Dendritic cell treated with granulocyte-macrophage colony-stimulating factor and Interleukin-4, amounts not matched to agents 40 ng/mL and 50 ng/mL, for 4 days (primary cell): ENCODE measurements around the gene FLAD1.
"Not testable (repeated sequence)": the region's sequence is repeated elsewhere in the genome, so short reads cannot be mapped to it uniquely, and the experiment has no call there.

Experiments
- H3K27ac Mint-ChIP-seq: one replicate; pipeline ENCODE4 v1.8.0; 2022; ENCODE audit warnings: mild to moderate bottlenecking, mixed read lengths
- H3K27me3 Mint-ChIP-seq: one replicate; pipeline ENCODE4 v1.8.0; 2022; ENCODE audit warnings: mild to moderate bottlenecking, mixed read lengths
- H3K36me3 Mint-ChIP-seq: one replicate; pipeline ENCODE4 v1.8.0; 2022; ENCODE audit warnings: low read depth, mixed read lengths
- H3K4me1 Mint-ChIP-seq: one replicate; pipeline ENCODE4 v1.8.0; 2022; ENCODE audit warnings: low read depth, mixed read lengths
- H3K4me3 Mint-ChIP-seq: one replicate; pipeline ENCODE4 v1.8.0; 2022; ENCODE audit warnings: mild to moderate bottlenecking, moderate library complexity, mixed read lengths
- H3K9me3 Mint-ChIP-seq: one replicate; pipeline ENCODE4 v1.8.0; 2022; ENCODE audit warnings: mixed read lengths
- intact Hi-C: fragments of 100-400 bp; cut with micrococcal nuclease; formaldehyde crosslinking; loops from one replicate; pipeline ENCODE4 v1.15.0; 2022

The FLAD1 gene

DNA sequence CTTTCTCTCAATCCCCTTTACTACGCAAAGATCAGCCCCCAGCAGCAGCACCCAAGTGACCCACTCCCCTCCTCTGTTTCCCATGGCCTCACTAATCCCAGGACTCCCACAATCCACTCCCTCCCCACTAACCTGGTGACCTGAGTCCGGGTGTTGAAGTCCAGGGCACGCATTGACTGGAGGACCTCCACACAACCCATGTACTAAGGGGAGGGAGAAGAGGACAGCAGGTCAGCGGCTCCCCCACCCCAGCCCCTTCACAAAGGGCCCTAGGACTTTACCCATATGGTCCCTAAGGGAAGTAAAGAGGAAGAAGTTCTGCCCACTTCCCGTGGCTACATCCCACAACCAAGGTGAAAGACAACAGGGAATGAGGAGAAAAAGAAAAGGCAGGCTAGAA, 13.9 kb upstream of the FLAD1 start:
- intact Hi-C loops: loop anchor here (10.0 kb wide), 1 partner anchor 116 kb away; no protein-coding TSS in a partner anchor
- Mint-ChIP-seq H3K4me1 (peaks cover 7% of the 10 kb centered on the region), H3K27ac (peak overlapping the region; percentile 26), H3K9me3 (no peaks in the 10 kb centered on the region), H3K4me3 (peak overlapping the region; percentile 37), H3K36me3 (peaks cover 81% of the 10 kb centered on the region), H3K27me3 (no peaks in the 10 kb centered on the region)

GRCh38 chr1:154969860-154970452, 13.2 kb upstream of the FLAD1 start:
- H3K27ac Mint-ChIP-seq: peak overlapping the region; percentile 26
- peaks cover 74% of the 10 kb centered on the region for H3K36me3 Mint-ChIP-seq
- H3K9me3 Mint-ChIP-seq: no peaks in the 10 kb centered on the region
- peaks cover 7% of the 10 kb centered on the region for H3K4me1 Mint-ChIP-seq
- no peaks in the 10 kb centered on the region for H3K27me3 Mint-ChIP-seq
- intact Hi-C loops: loop anchor here (5.0 to 10.0 kb wide), 2 partner anchors 37 to 115 kb away; no protein-coding TSS in a partner anchor
- peak overlapping the region; percentile 80 for H3K4me3 Mint-ChIP-seq

DNA sequence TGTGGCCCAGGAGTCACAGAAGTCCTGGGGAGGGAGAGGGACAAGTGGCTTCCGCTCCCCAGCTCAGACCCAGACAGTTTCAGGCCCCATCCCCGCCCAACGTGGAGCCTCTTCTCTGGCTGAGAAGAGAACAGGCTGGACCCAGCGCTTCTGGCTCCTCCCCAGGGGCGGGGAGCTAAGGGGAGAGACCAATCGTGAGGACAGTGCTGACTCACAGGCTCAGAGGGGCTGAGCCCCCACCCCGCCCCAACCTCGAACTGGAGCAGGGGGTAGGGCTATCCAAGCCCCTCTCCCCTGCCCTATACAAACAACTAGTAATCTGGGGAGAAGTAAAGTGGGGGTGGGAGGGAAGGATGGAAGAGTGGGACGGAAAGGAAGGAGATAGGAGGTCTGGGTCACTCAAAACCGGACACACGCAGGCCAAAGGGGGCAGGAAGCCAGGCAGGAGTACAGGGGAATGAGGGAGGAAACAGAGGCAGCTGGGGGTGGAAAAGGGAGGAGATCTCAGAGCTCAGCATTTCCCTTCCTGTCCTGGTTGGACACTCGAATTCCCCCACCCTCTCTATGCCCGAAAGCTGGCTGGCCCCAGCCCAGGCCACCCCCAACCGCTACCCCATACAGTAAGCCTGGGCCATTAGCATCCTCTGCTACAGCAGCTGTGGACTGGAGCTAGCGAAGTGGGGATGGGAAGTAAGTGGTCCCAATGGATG, 12.4 kb upstream of the FLAD1 start, which contains the start of gene SHC1:
TSS of gene SHC1 (minus strand) at position 117 of the 710 bp plus-strand sequence. CDS start 221 bp downstream, outside the sequence.
- H3K27ac Mint-ChIP-seq: peak within 1 kb of the TSS; percentile 26
- H3K27me3 Mint-ChIP-seq: no peaks in the 10 kb centered on the region
- no peaks in the 10 kb centered on the region for H3K4me1 Mint-ChIP-seq
- intact Hi-C loops: loop anchor here (5.0 kb wide), 1 partner anchor 37 kb away; no protein-coding TSS in a partner anchor
- H3K36me3 Mint-ChIP-seq: peaks cover 66% of the 10 kb centered on the region
- H3K4me3 Mint-ChIP-seq: peak within 1 kb of the TSS; percentile 80
- no peaks in the 10 kb centered on the region for H3K9me3 Mint-ChIP-seq

- H3K9me3 Mint-ChIP-seq: no peaks in the 10 kb centered on the region
Observed at GRCh38 chr1:154971341-154971998, 11.7 kb upstream of the FLAD1 start.

GRCh38 chr1:154972213-154972516, 11.0 kb upstream of the FLAD1 start:
- no peaks in the 10 kb centered on the region for H3K9me3 Mint-ChIP-seq
- no peak overlapping the region for H3K27ac Mint-ChIP-seq
- no peaks in the 10 kb centered on the region for H3K4me1 Mint-ChIP-seq
- intact Hi-C loops: loop anchor here (5.0 kb wide), 1 partner anchor 35 kb away; no protein-coding TSS in a partner anchor
- peaks cover 52% of the 10 kb centered on the region for H3K36me3 Mint-ChIP-seq
- H3K27me3 Mint-ChIP-seq: no peaks in the 10 kb centered on the region
- no peak overlapping the region for H3K4me3 Mint-ChIP-seq

More at GRCh38 chr1:154971341-154971998, 11.7 kb upstream of the FLAD1 start:
- H3K4me1 Mint-ChIP-seq: no peaks in the 10 kb centered on the region
- H3K4me3 Mint-ChIP-seq: peak overlapping the region; percentile 80
- peaks cover 59% of the 10 kb centered on the region for H3K36me3 Mint-ChIP-seq
- no peaks in the 10 kb centered on the region for H3K27me3 Mint-ChIP-seq
- intact Hi-C loops: loop anchor here (5.0 kb wide), 1 partner anchor 36 kb away; no protein-coding TSS in a partner anchor
- no peak overlapping the region for H3K27ac Mint-ChIP-seq

DNA sequence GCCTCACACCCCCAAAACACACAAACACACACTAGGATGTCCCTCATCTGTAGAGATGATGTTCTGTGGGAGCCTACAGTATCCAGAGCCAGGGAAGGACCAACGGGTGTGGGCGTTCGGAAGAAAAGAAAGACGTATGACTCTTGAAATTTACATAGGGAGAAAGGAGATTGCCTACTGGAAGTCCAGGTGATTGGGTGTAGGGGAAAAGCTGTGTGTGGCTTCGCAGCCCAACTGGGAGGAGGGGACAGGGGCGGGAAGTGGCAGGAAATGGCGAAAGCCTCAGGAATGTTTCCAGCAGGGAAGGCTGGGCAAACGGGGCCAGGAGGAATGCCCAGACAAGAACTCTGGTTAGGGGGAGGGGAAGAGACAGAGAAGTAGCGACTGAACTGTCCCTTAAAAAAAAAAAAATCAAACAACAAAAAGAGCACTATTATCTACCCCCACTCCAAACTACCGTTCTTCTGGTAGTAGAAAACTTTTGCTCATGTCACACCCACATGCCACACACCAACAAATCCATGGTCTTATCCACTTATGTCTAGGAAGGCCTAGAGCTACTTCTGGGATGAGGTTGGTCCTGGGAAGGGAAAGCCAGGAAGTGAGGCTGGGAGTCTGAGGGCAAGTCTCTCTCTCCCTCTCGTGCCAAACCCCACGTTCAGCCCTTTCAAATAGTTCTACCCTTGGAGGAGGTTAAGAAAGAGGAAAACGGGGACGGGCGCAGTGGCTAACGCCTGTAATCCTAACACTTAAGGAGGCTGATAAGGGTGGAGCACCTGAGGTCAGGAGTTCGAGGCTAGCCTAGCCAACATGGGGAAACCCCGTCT, 10.4 kb upstream of the FLAD1 start:
- intact Hi-C loops: loop anchor here (5.0 kb wide), 1 partner anchor 35 kb away; no protein-coding TSS in a partner anchor
- Mint-ChIP-seq H3K4me3 (no peak overlapping the region), H3K27ac (no peak overlapping the region), H3K4me1 (no peaks in the 10 kb centered on the region), H3K9me3 (no peaks in the 10 kb centered on the region), H3K27me3 (no peaks in the 10 kb centered on the region), H3K36me3 (peaks cover 47% of the 10 kb centered on the region)

- H3K36me3 Mint-ChIP-seq: peaks cover 39% of the 10 kb centered on the region
- intact Hi-C loops: loop anchor here (1.0 to 5.0 kb wide), 3 partner anchors 34 to 78 kb away; partner anchors contain the start of gene ADAM15
- H3K9me3 Mint-ChIP-seq: no peaks in the 10 kb centered on the region
- no peaks in the 10 kb centered on the region for H3K4me1 Mint-ChIP-seq
- H3K4me3 Mint-ChIP-seq: no peak overlapping the region
- H3K27me3 Mint-ChIP-seq: no peaks in the 10 kb centered on the region
- no peak overlapping the region for H3K27ac Mint-ChIP-seq
Observed at GRCh38 chr1:154973344-154974101, 9.6 kb upstream of the FLAD1 start.

GRCh38 chr1:154974102-154974807, 8.9 kb upstream of the FLAD1 start, which contains the start of gene CKS1B:
Gene CKS1B (plus strand): TSS chr1:154974681. CDS start chr1:154974746, 65 bp downstream.
- intact Hi-C loops: loop anchor here (1.0 to 5.0 kb wide), 3 partner anchors 33 to 77 kb away; partner anchors contain the start of gene ADAM15
- Mint-ChIP-seq H3K27me3 (no peaks in the 10 kb centered on the region), H3K27ac (no peak within 1 kb of the TSS), H3K4me1 (no peaks in the 10 kb centered on the region), H3K9me3 (no peaks in the 10 kb centered on the region), H3K4me3 (no peak within 1 kb of the TSS), H3K36me3 (peaks cover 33% of the 10 kb centered on the region)

DNA sequence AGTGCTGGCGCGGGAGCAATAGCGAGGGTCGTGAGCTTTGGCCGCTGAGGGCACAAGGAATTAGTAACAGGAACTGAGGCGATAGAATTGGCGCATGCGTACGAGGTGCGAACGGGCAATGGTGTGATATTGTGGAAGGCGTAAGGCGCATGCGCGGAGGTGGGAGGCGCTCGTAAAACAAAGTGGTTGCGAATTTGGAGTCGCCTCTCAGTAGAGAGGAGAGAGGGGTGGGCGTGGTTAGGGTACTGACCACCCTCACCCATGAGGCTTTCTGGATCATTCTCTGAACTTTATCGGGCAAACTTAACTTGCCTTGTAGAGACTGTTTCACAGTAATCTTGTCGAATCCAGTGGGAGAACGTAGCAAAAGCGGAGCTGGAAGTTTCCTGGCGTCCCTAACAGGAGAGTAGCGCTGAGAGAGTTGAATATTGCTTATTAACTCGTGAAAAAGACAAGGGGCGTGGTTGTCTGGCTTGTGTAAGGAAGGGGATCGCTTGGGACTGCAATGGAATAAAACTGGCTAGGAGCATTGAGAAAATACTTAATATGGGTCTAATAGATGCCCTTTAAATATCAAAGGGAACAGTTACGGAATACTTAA, 8.2 kb upstream of the FLAD1 start:
- H3K36me3 Mint-ChIP-seq: peaks cover 31% of the 10 kb centered on the region
- intact Hi-C loops: loop anchor here (1.0 to 5.0 kb wide), 4 partner anchors 8 to 76 kb away; partner anchors contain the start of genes ADAM15 and FLAD1
- no peak overlapping the region for H3K4me3 Mint-ChIP-seq
- H3K9me3 Mint-ChIP-seq: no peaks in the 10 kb centered on the region
- no peaks in the 10 kb centered on the region for H3K27me3 Mint-ChIP-seq
- H3K27ac Mint-ChIP-seq: no peak overlapping the region
- H3K4me1 Mint-ChIP-seq: no peaks in the 10 kb centered on the region

DNA sequence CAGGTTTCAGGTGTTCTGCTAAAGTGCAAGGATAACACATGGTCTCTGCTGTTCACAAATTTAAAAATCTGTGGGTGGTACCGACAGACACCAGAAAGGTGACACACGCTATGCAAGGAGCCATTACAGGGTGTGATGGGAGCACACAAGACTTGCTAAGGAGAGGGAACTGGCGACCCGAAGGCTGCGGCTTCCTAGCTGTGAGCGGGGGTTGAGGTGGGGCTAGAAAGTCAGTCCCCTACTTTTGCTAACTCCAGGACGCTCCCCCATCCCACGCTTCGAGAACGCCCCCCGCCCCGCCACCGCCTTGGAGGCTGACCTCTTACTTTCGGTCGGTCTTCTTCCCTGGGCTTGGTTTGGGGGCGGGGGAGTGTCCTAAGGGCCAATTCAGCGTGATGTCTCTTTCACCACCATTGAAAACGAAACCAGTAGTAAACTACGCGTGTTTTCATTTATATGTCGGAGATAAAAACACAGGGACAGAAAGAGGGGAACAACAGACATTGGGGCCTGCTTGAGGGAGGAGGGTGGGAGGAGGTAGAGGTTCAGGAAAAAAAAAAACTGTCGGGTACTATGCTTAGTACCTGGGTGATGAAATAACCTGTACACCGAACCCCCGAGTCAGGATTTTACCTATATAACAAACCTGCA, 7.6 kb upstream of the FLAD1 start:
- Mint-ChIP-seq H3K9me3 (no peaks in the 10 kb centered on the region), H3K27me3 (no peaks in the 10 kb centered on the region), H3K27ac (no peak overlapping the region), H3K4me1 (no peaks in the 10 kb centered on the region), H3K36me3 (peaks cover 25% of the 10 kb centered on the region), H3K4me3 (no peak overlapping the region)
- intact Hi-C loops: loop anchor here (1.0 kb wide), 1 partner anchor 8 kb away; the partner anchor contains the start of gene FLAD1

DNA sequence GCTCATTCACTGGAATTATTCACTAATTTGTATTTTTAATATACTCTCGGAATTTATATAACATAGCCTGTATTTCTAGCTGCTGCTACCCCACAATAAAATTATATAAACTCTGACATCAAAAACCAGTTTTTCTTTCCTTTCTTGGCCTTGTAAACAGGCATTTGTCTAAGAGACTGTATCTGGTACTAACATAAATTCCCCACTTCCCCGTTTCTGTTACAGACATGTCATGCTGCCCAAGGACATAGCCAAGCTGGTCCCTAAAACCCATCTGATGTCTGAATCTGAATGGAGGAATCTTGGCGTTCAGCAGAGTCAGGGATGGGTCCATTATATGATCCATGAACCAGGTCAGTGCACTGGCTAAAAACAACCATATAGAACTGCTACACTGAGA, 5.4 kb upstream of the FLAD1 start:
- H3K27ac Mint-ChIP-seq, intact Hi-C loops, H3K9me3 Mint-ChIP-seq, H3K4me1 Mint-ChIP-seq, H3K27me3 Mint-ChIP-seq, H3K36me3 Mint-ChIP-seq, H3K4me3 Mint-ChIP-seq: not testable (repeated sequence)
